Caco-2 (cell line): ENCODE data around the gene NELFB. TPM values are rescaled to one million over a fixed set of nuclear protein-coding genes. Genes with fewer than 3 reads are reported as not detected.

Experiments used
- BruUV-seq: library from RNA; stranded (reverse); fragments of 400-500 nt; replicated peaks from 2 replicates; lab custom pipeline; 2021; lab: Mats Ljungman, UMichigan
- CTCF ChIA-PET: fragments of 300-600 bp; sonication (Branson Sonifier 250); formaldehyde crosslinking; loops from one replicate; lab custom pipeline; 2022; ENCODE audit warnings: antibody characterized with exemption; lab: Charles Lee
- POLR2A ChIA-PET: fragments of 300-600 bp; sonication (Branson Sonifier 250); formaldehyde crosslinking; loops from one replicate; lab custom pipeline; 2022; ENCODE audit warnings: antibody characterized with exemption; lab: Charles Lee
- DNase-seq, 2 experiments: peaks; one replicate each; pipeline versions ENCODE4 v3.0.0 to v3.0.0-alpha.2; 2020 to 2022
- H3K27me3 ChIP-seq: replicated peaks from 2 replicates; pipeline ENCODE4 v1.6.0; 2011; ENCODE audit warnings: low read length; ENCODE audit not compliant: control insufficient read depth, insufficient read depth
- H3K36me3 ChIP-seq: 2 replicates; pipeline ENCODE4 v1.5.1; 2011; ENCODE audit warnings: low read length; ENCODE audit not compliant: control insufficient read depth, insufficient read depth
- H3K4me1 ChIP-seq: fragments of 250-450 bp; sonication (Bioruptor Pico); 2 replicates; pipeline ENCODE4 v1.5.1; 2020; ENCODE audit warnings: mild to moderate bottlenecking
- H3K4me3 ChIP-seq: 2 replicates; pipeline ENCODE4 v1.5.1; 2011; ENCODE audit warnings: low read depth, mild to moderate bottlenecking, control low read depth, low read length
- H3K9me3 ChIP-seq: fragments of 250-450 bp; sonication (Bioruptor Pico); 2 replicates; pipeline ENCODE4 v1.5.1; 2020; ENCODE audit warnings: mild to moderate bottlenecking, moderate library complexity
- H3K27ac Mint-ChIP-seq: one replicate; pipeline ENCODE4 v1.8.0; 2022; ENCODE audit warnings: mixed read lengths; ENCODE audit not compliant: unreplicated experiment
- H3K27me3 Mint-ChIP-seq: one replicate; pipeline ENCODE4 v1.8.0; 2022; ENCODE audit warnings: mixed read lengths; ENCODE audit not compliant: insufficient read depth, unreplicated experiment
- H3K36me3 Mint-ChIP-seq: one replicate; pipeline ENCODE4 v1.8.0; 2022; ENCODE audit warnings: mild to moderate bottlenecking, mixed read lengths; ENCODE audit not compliant: insufficient read depth, unreplicated experiment
- H3K4me1 Mint-ChIP-seq: one replicate; pipeline ENCODE4 v1.8.0; 2022; ENCODE audit warnings: low read depth, mixed read lengths; ENCODE audit not compliant: unreplicated experiment
- H3K4me3 Mint-ChIP-seq: one replicate; pipeline ENCODE4 v1.8.0; 2022; ENCODE audit warnings: mild to moderate bottlenecking, moderate library complexity, mixed read lengths; ENCODE audit not compliant: unreplicated experiment
- H3K9me3 Mint-ChIP-seq: one replicate; pipeline ENCODE4 v1.8.0; 2022; ENCODE audit warnings: mixed read lengths; ENCODE audit not compliant: unreplicated experiment
- intact Hi-C: fragments of 100-400 bp; cut with micrococcal nuclease; formaldehyde crosslinking; loops from one replicate; pipeline ENCODE4 v1.10.0; 2022; ENCODE audit not compliant: unreplicated experiment
- total RNA-seq: library from RNA; stranded (reverse); gene quantifications from 2 replicates; pipeline ENCODE4 v1.2.3, GENCODE V29; 2022
- TF ChIP-seq, protein P1 (sequence below), 2 experiments: fragments of 200-600 bp in 1 of 2; IDR thresholded peaks; 1 replicate in 1 of 2; 2 replicates in 1 of 2; pipeline versions ENCODE4 v1.5.1 to v1.8.0; 2011 to 2022; ENCODE audit warnings: antibody characterized with exemption in 1 of 2, control low read depth in 1 of 2, inconsistent platforms in 1 of 2, low read depth in 1 of 2, low read length in 1 of 2, mild to moderate bottlenecking in 1 of 2, moderate library complexity in 1 of 2; ENCODE audit not compliant: insufficient read depth in 1 of 2, severe bottlenecking in 1 of 2, unreplicated experiment in 1 of 2

Gene NELFB
- total RNA-seq, 1 experiment from 2014 or later = 79.1 TPM

DNA sequence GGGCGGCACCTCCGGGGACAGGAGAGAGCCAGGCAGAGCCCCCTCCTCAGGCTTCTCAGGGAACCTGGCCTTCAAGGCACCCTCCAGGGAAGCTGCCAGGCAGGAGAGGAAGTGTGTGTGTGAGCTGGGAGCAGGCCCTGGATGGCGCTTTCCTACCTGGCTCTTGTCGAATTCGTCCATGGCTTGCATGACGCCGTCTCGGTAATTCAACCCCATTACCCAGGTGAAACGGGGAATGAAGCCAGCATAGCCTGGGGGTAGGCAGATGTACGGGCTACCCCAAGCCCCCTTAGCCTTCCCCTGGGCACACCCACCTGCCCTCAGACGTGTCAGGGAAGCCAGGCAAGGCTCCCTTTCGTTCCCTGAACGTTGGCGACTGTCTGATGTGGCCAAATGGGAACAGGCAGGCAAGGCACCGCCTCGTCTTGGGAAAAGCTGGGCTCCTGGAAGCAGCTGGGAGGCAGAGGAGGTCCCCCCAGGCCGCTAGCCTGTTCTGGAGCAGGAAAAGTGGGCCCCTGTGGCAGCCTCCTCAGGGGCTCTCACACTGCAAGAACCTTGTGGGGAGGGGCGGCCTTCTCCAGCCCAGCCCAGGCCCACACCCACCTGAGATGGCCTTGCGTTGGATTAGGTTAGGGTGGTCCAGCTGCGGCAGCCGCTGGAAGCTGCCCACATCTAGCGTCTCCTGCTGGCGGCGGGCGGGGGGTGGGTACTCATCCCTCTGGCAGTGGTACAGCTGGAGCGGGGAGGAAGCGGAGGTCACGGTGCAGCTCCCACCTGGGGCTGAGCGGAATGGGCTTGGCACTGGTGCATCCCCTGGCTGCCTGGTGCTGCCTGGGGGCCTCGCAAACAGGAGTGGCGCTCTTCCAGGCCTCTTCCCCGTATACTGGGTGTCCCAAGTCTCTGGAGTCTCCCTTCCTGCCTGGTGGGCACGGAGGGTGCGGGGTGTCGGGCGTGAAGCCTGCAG lies 10.4 kb upstream of the NELFB start:
- peaks cover 16% of the 10 kb centered on the region for H3K4me1 ChIP-seq
- Mint-ChIP-seq H3K27me3 (peaks cover 3% of the 10 kb centered on the region), H3K36me3 (peaks cover 68% of the 10 kb centered on the region), H3K27ac (peak overlapping the region; percentile 95), H3K4me1 (peaks cover 7% of the 10 kb centered on the region), H3K4me3 (peak overlapping the region; percentile 80), H3K9me3 (no peaks in the 10 kb centered on the region)
- H3K4me3 ChIP-seq = no peak overlapping the region
- no peak for DNase-seq
- ChIA-PET POLR2A (interaction anchor here (0.6 to 0.7 kb wide), 3 partner anchors 158 to 307 kb away, joined by 3 read pairs; partner anchors contain the start of gene MRPL41), CTCF (no interaction called here)
- peaks cover 2% of the 10 kb centered on the region; the same call in 1 of the 2 replicates for H3K36me3 ChIP-seq
- no peaks in the 10 kb centered on the region for H3K27me3 ChIP-seq
- intact Hi-C loops = loop anchor here (5.0 to 10.0 kb wide), 2 partner anchors 48 to 450 kb away; partner anchors contain the start of genes CCDC183 and TMEM141
- TF ChIP-seq, protein P1, sequence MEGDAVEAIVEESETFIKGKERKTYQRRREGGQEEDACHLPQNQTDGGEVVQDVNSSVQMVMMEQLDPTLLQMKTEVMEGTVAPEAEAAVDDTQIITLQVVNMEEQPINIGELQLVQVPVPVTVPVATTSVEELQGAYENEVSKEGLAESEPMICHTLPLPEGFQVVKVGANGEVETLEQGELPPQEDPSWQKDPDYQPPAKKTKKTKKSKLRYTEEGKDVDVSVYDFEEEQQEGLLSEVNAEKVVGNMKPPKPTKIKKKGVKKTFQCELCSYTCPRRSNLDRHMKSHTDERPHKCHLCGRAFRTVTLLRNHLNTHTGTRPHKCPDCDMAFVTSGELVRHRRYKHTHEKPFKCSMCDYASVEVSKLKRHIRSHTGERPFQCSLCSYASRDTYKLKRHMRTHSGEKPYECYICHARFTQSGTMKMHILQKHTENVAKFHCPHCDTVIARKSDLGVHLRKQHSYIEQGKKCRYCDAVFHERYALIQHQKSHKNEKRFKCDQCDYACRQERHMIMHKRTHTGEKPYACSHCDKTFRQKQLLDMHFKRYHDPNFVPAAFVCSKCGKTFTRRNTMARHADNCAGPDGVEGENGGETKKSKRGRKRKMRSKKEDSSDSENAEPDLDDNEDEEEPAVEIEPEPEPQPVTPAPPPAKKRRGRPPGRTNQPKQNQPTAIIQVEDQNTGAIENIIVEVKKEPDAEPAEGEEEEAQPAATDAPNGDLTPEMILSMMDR (IDR thresholded peaks at IDR 0.05; ENCODE audit: insufficient read depth in 1 of 2, low read depth in 1 of 2, low read length in 1 of 2, severe bottlenecking in 1 of 2, unreplicated experiment in 1 of 2) = no peak
- no TSS peak for BruUV-seq
- no peaks in the 10 kb centered on the region for H3K9me3 ChIP-seq

GRCh38 chr9:137245450-137246421 lies 9.4 kb upstream of the NELFB start:
- no peak for DNase-seq
- H3K4me1 ChIP-seq = peaks cover 16% of the 10 kb centered on the region
- no peaks in the 10 kb centered on the region for H3K27me3 ChIP-seq
- TF ChIP-seq, protein P1 (IDR thresholded peaks at IDR 0.05; ENCODE audit: insufficient read depth in 1 of 2, low read depth in 1 of 2, low read length in 1 of 2, severe bottlenecking in 1 of 2, unreplicated experiment in 1 of 2) = no peak
- Mint-ChIP-seq H3K27me3 (peaks cover 3% of the 10 kb centered on the region), H3K9me3 (no peaks in the 10 kb centered on the region), H3K4me1 (peaks cover 6% of the 10 kb centered on the region), H3K4me3 (no peak overlapping the region), H3K27ac (no peak overlapping the region), H3K36me3 (peaks cover 58% of the 10 kb centered on the region)
- intact Hi-C loops = loop anchor here (10.0 kb wide), 1 partner anchor 451 kb away; the partner anchor contains the start of genes CCDC183 and TMEM141
- CTCF ChIA-PET = no interaction called here
- H3K36me3 ChIP-seq = peaks cover 2% of the 10 kb centered on the region; the same call in 1 of the 2 replicates
- no TSS peak for BruUV-seq
- POLR2A ChIA-PET = no interaction called here
- H3K9me3 ChIP-seq = no peaks in the 10 kb centered on the region
- H3K4me3 ChIP-seq = no peak overlapping the region
